ENCODE results near the gene ZNF432. TPM values are rescaled to one million over a fixed set of nuclear protein-coding genes. Genes with fewer than 3 reads are reported as not detected.
A peak's percentile ranks its signal among the peaks of the same experiment; 100 is the strongest.

Gene ZNF432
- total and polyA plus RNA-seq, 2 of the 13 experiments (the other 11 are each of a cell fraction or from before 2014, with no cell fraction given), result 4.1 to 8.7 TPM

GRCh38 chr19:52028027-52028779 lies 20.4 kb downstream of the ZNF432 start, which contains the start of gene ZNF614 (continued):
- TF ChIP-seq ZNF687 (CRISPR knock-in tag; IDR thresholded peaks at IDR 0.05), result peak; percentile 94
- no peak; the same call in 1 of the 2 replicates for TF ChIP-seq NKX3-1 (CRISPR knock-in tag; IDR thresholded peaks at IDR 0.05)
- TF ChIP-seq, protein P1, sequence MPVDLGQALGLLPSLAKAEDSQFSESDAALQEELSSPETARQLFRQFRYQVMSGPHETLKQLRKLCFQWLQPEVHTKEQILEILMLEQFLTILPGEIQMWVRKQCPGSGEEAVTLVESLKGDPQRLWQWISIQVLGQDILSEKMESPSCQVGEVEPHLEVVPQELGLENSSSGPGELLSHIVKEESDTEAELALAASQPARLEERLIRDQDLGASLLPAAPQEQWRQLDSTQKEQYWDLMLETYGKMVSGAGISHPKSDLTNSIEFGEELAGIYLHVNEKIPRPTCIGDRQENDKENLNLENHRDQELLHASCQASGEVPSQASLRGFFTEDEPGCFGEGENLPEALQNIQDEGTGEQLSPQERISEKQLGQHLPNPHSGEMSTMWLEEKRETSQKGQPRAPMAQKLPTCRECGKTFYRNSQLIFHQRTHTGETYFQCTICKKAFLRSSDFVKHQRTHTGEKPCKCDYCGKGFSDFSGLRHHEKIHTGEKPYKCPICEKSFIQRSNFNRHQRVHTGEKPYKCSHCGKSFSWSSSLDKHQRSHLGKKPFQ (CRISPR knock-in tag; IDR thresholded peaks at IDR 0.05; ENCODE audit: insufficient replicate concordance), result no peak
- TF ChIP-seq, protein P2, sequence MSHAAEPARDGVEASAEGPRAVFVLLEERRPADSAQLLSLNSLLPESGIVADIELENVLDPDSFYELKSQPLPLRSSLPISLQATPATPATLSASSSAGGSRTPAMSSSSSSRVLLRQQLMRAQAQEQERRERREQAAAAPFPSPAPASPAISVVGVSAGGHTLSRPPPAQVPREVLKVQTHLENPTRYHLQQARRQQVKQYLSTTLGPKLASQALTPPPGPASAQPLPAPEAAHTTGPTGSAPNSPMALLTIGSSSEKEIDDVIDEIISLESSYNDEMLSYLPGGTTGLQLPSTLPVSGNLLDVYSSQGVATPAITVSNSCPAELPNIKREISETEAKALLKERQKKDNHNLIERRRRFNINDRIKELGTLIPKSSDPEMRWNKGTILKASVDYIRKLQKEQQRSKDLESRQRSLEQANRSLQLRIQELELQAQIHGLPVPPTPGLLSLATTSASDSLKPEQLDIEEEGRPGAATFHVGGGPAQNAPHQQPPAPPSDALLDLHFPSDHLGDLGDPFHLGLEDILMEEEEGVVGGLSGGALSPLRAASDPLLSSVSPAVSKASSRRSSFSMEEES (CRISPR knock-in tag; IDR thresholded peaks at IDR 0.05), result peak; percentile 14; the same call in 1 of the 2 replicates
- TF ChIP-seq IKZF1 (IDR thresholded peaks at IDR 0.05), result no peak
- no peak for TF ChIP-seq ZBTB33 (CRISPR knock-in tag; IDR thresholded peaks at IDR 0.05)
- TF ChIP-seq MEIS2 (CRISPR knock-in tag; IDR thresholded peaks at IDR 0.05), result peak; percentile 59; the same call in 1 of the 2 replicates
- TF ChIP-seq, protein P3, sequence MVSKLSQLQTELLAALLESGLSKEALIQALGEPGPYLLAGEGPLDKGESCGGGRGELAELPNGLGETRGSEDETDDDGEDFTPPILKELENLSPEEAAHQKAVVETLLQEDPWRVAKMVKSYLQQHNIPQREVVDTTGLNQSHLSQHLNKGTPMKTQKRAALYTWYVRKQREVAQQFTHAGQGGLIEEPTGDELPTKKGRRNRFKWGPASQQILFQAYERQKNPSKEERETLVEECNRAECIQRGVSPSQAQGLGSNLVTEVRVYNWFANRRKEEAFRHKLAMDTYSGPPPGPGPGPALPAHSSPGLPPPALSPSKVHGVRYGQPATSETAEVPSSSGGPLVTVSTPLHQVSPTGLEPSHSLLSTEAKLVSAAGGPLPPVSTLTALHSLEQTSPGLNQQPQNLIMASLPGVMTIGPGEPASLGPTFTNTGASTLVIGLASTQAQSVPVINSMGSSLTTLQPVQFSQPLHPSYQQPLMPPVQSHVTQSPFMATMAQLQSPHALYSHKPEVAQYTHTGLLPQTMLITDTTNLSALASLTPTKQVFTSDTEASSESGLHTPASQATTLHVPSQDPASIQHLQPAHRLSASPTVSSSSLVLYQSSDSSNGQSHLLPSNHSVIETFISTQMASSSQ (IDR thresholded peaks at IDR 0.05; ENCODE audit: low read depth), result no peak
- TF ChIP-seq, protein P3 (CRISPR knock-in tag; IDR thresholded peaks at IDR 0.05; ENCODE audit: borderline replicate concordance), result peak; percentile 77; the same call in 1 of the 2 replicates
- no peak for TF ChIP-seq E2F2 (CRISPR knock-in tag; IDR thresholded peaks at IDR 0.05; ENCODE audit: borderline replicate concordance)
- no peak for TF ChIP-seq NPAS2 (CRISPR knock-in tag; IDR thresholded peaks at IDR 0.05; ENCODE audit: borderline replicate concordance)
- TF ChIP-seq ZNF556 (CRISPR knock-in tag; IDR thresholded peaks at IDR 0.05; ENCODE audit: borderline replicate concordance), result peak; percentile 96; the same call in 1 of the 2 replicates
